Liver (tissue), 9 donors: ENCODE data around the gene NPTN. TPM values are rescaled to one million over a fixed set of nuclear protein-coding genes. Genes with fewer than 3 reads are reported as not detected.

Source experiments
- DNase-seq: peaks from one replicate; pipeline ENCODE4 v3.0.0-alpha.2; 2017; ENCODE audit warnings: low spot score
- H3K27ac ChIP-seq, 2 donors: one replicate each; pipeline ENCODE4 v1.7.0; 2013; ENCODE audit warnings: inconsistent platforms in 2 of 2, low read length in 2 of 2, control low read depth in 1 of 2, low read depth in 1 of 2, mild to moderate bottlenecking in 1 of 2
- H3K27me3 ChIP-seq, 4 donors: one replicate each; pipeline versions ENCODE4 v1.6.1 to v1.7.0; 2013; ENCODE audit warnings: low read length in 3 of 4, inconsistent platforms in 1 of 4, mild to moderate bottlenecking in 1 of 4, moderate library complexity in 1 of 4; ENCODE audit not compliant: control insufficient read depth in 4 of 4, insufficient read depth in 4 of 4
- H3K36me3 ChIP-seq, 4 donors: one replicate each; pipeline versions ENCODE4 v1.6.1 to v1.7.0; 2013; ENCODE audit warnings: low read length in 3 of 4, mild to moderate bottlenecking in 3 of 4, low read depth in 1 of 4, moderate library complexity in 1 of 4; ENCODE audit not compliant: control insufficient read depth in 4 of 4, insufficient read depth in 3 of 4
- H3K4me1 ChIP-seq, 4 donors: one replicate each; pipeline versions ENCODE4 v1.6.1 to v1.7.0; 2013; ENCODE audit warnings: low read length in 3 of 4, mild to moderate bottlenecking in 3 of 4, moderate library complexity in 1 of 4; ENCODE audit not compliant: control insufficient read depth in 4 of 4, insufficient read depth in 4 of 4
- H3K4me3 ChIP-seq, 3 donors: one replicate each; pipeline versions ENCODE4 v1.6.1 to v1.7.0; 2013; ENCODE audit warnings: low read length in 3 of 3, control low read depth in 1 of 3, low read depth in 1 of 3, mild to moderate bottlenecking in 1 of 3
- H3K9ac ChIP-seq, 2 donors: one replicate each; pipeline ENCODE4 v1.7.0; 2013; ENCODE audit warnings: low read length in 2 of 2, mild to moderate bottlenecking in 2 of 2, moderate library complexity in 2 of 2, control low read depth in 1 of 2, low read depth in 1 of 2
- H3K9me3 ChIP-seq, 4 donors: one replicate each; pipeline versions ENCODE4 v1.6.1 to v1.7.0; 2013; ENCODE audit warnings: low read length in 3 of 4; ENCODE audit not compliant: control insufficient read depth in 4 of 4
- ATF3 ChIP-seq: IDR thresholded peaks from 2 replicates; pipeline ENCODE4 v1.6.1; 2016; ENCODE audit warnings: antibody characterized with exemption
- CTCF ChIP-seq: fragments of 150-350 bp; IDR thresholded peaks from 2 replicates; pipeline ENCODE4 v1.5.1; 2017; ENCODE audit warnings: improper control_type of control experiment, low read depth, low read length; ENCODE audit not compliant: missing input control
- EGR1 ChIP-seq, 2 donors: IDR thresholded peaks; 2 replicates each; pipeline ENCODE4 v1.6.1; 2016 to 2018; ENCODE audit warnings: antibody characterized with exemption in 2 of 2, low read depth in 2 of 2
- FOXA1 ChIP-seq: IDR thresholded peaks from 2 replicates; pipeline ENCODE4 v1.6.1; 2016; ENCODE audit warnings: antibody characterized with exemption
- FOXA2 ChIP-seq: IDR thresholded peaks from 2 replicates; pipeline ENCODE4 v1.6.1; 2016; ENCODE audit warnings: antibody characterized with exemption
- GABPA ChIP-seq, 2 donors: IDR thresholded peaks in 1 of 2; conservative IDR thresholded peaks in 1 of 2; 2 replicates each; pipeline ENCODE4 v1.6.1; 2016; ENCODE audit warnings: antibody characterized with exemption in 2 of 2, mild to moderate bottlenecking in 1 of 2, moderate library complexity in 1 of 2
- HNF4A ChIP-seq, 2 donors: conservative IDR thresholded peaks; 2 replicates each; pipeline ENCODE4 v1.6.1; 2016; ENCODE audit warnings: antibody characterized with exemption in 2 of 2, mild to moderate bottlenecking in 2 of 2
- HNF4G ChIP-seq: IDR thresholded peaks from 2 replicates; pipeline ENCODE4 v1.6.1; 2016; ENCODE audit warnings: antibody characterized with exemption
- JUND ChIP-seq, 2 donors: IDR thresholded peaks; 2 replicates each; pipeline ENCODE4 v1.6.1; 2016; ENCODE audit warnings: antibody characterized with exemption in 2 of 2
- MAX ChIP-seq: IDR thresholded peaks from 2 replicates; pipeline ENCODE4 v1.6.1; 2016; ENCODE audit warnings: antibody characterized with exemption
- NR2F2 ChIP-seq: IDR thresholded peaks from 2 replicates; pipeline ENCODE4 v1.6.1; 2016; ENCODE audit warnings: antibody characterized with exemption
- RAD21 ChIP-seq, 2 donors: IDR thresholded peaks; 2 replicates each; pipeline ENCODE4 v1.6.1; 2016; ENCODE audit warnings: antibody characterized with exemption in 2 of 2, mild to moderate bottlenecking in 2 of 2
- REST ChIP-seq: IDR thresholded peaks from 2 replicates; pipeline ENCODE4 v1.6.1; 2016; ENCODE audit warnings: antibody characterized with exemption, mild to moderate bottlenecking
- RXRA ChIP-seq, 2 donors: IDR thresholded peaks; 2 replicates each; pipeline ENCODE4 v1.6.1; 2017 to 2018; ENCODE audit warnings: antibody characterized with exemption in 2 of 2, mild to moderate bottlenecking in 1 of 2
- SP1 ChIP-seq: IDR thresholded peaks from 2 replicates; pipeline ENCODE4 v1.6.1; 2018; ENCODE audit warnings: antibody characterized with exemption, mild to moderate bottlenecking
- TAF1 ChIP-seq: conservative IDR thresholded peaks from 2 replicates; pipeline ENCODE4 v1.6.1; 2016; ENCODE audit warnings: antibody characterized with exemption, mild to moderate bottlenecking
- YY1 ChIP-seq: IDR thresholded peaks from 2 replicates; pipeline ENCODE4 v1.6.1; 2016; ENCODE audit warnings: antibody characterized with exemption, mild to moderate bottlenecking
- ZBTB33 ChIP-seq: IDR thresholded peaks from 2 replicates; pipeline ENCODE4 v1.6.1; 2016; ENCODE audit warnings: antibody characterized with exemption
- WGBS: extraction: QIAGEN DNeasy Blood & Tissue Kit; methylation state at CpG from one replicate; pipeline ENCODE4 v1.1.7; 2013; 5-methylcytosine and 5-hydroxymethylcytosine counted together
- polyA plus RNA-seq, 2 donors: library from polyadenylated mRNA; stranded (reverse) in 1 of 2; unstranded in 1 of 2; fragments of 200-250 nt in 1 of 2; fragments of >200 nt in 1 of 2; fragmentation: Nextera tagmentation in 1 of 2; extraction: Ambion mirVana in 1 of 2; gene quantifications; one replicate each; pipeline versions ENCODE4 v1.2.1 to v1.2.3, GENCODE V29; 2013 to 2015
- total RNA-seq, 2 donors: library from RNA; depleted of rRNA; stranded (reverse); fragments of >200 nt; gene quantifications; one replicate each; pipeline ENCODE4 v1.2.3, GENCODE V29; 2014
- donor health status: healthy.
- donor health status: healthy.
- donor health status: healthy.
- donor health status: healthy.
- donor health status: healthy.

The NPTN gene
- total and polyA plus RNA-seq, 4 donors = 16.8 to 42.4 (median 33.9) TPM

GRCh38 chr15:73599934-73600333 is 33.3 kb downstream of the NPTN start:
- Histone ChIP-seq H3K9ac (no peak overlapping the region), H3K36me3 (no peaks in the 10 kb centered on the region), H3K4me1 (peaks cover 0 to 18% (median 15%) of the 10 kb centered on the region in 4 donors), H3K27me3 (no peaks in the 10 kb centered on the region), H3K9me3 (no peaks in the 10 kb centered on the region), H3K27ac (no peak overlapping the region), H3K4me3 (no peak overlapping the region)
- TF ChIP-seq JUND (IDR thresholded peaks at IDR 0.05) (no peak), FOXA1 (no peak), RAD21 (IDR thresholded peaks at IDR 0.05) (no peak), SP1 (no peak), NR2F2 (no peak), ZBTB33 (no peak), GABPA (IDR thresholded peaks at IDR 0.05 in 1 of 2, conservative IDR thresholded peaks at IDR 0.05 in 1 of 2) (no peak), HNF4A (conservative IDR thresholded peaks at IDR 0.05) (no peak), TAF1 (no peak), FOXA2 (no peak), MAX (no peak), HNF4G (no peak), ATF3 (no peak), CTCF (no peak), YY1 (no peak), REST (no peak), RXRA (IDR thresholded peaks at IDR 0.05) (no peak), EGR1 (IDR thresholded peaks at IDR 0.05; ENCODE audit: low read depth in 2 of 2) (no peak)
- 91% methylated on average over 1 of the region's 1 CpG for WGBS
- no peak for DNase-seq
